Parathyroid adenoma (tissue), 2 donors: Measurements from ENCODE around the gene SLC41A3.
A peak's percentile ranks its signal among the peaks of the same experiment; 100 is the strongest.

ENCODE experiments used
- H2AFZ ChIP-seq: fragments of 300-600 bp; sonication (generic); one replicate; pipeline ENCODE4 v1.7.0; 2017; ENCODE audit warnings: antibody characterized with exemption, mild to moderate bottlenecking
- H3K27ac ChIP-seq: fragments of 300-600 bp; sonication (generic); one replicate; pipeline ENCODE4 v1.7.0; 2017
- H3K27me3 ChIP-seq: fragments of 300-600 bp; sonication (generic); one replicate; pipeline ENCODE4 v1.7.0; 2017; ENCODE audit warnings: low read length; ENCODE audit not compliant: control insufficient read depth, insufficient read depth
- H3K36me3 ChIP-seq: fragments of 300-600 bp; sonication (generic); one replicate; pipeline ENCODE4 v1.7.0; 2017; ENCODE audit warnings: low read length; ENCODE audit not compliant: control insufficient read depth, insufficient read depth
- H3K4me1 ChIP-seq: fragments of 300-600 bp; sonication (generic); one replicate; pipeline ENCODE4 v1.7.0; 2017; ENCODE audit warnings: control low read depth
- H3K4me2 ChIP-seq: fragments of 300-600 bp; sonication (generic); one replicate; pipeline ENCODE4 v1.7.0; 2017; ENCODE audit warnings: low read length
- H3K4me3 ChIP-seq: fragments of 300-600 bp; sonication (generic); one replicate; pipeline ENCODE4 v1.7.0; 2017; ENCODE audit warnings: low read depth, low read length
- H3K79me2 ChIP-seq: fragments of 300-600 bp; sonication (generic); one replicate; pipeline ENCODE4 v1.7.0; 2017; ENCODE audit warnings: control low read depth
- H3K9ac ChIP-seq: fragments of 300-600 bp; sonication (generic); one replicate; pipeline ENCODE4 v1.7.0; 2017; ENCODE audit warnings: mild to moderate bottlenecking
- H3K9me3 ChIP-seq: fragments of 300-600 bp; sonication (generic); one replicate; pipeline ENCODE4 v1.7.0; 2017; ENCODE audit warnings: low read length; ENCODE audit not compliant: control insufficient read depth
- TF ChIP-seq, protein P1 (sequence below): fragments of 300-600 bp; sonication (generic); IDR thresholded peaks from one replicate; pipeline ENCODE4 v1.7.0; 2017; ENCODE audit warnings: antibody characterized with exemption, mild to moderate bottlenecking
- donor health status: primary hyperparathyroidism.

SLC41A3 gene

DNA sequence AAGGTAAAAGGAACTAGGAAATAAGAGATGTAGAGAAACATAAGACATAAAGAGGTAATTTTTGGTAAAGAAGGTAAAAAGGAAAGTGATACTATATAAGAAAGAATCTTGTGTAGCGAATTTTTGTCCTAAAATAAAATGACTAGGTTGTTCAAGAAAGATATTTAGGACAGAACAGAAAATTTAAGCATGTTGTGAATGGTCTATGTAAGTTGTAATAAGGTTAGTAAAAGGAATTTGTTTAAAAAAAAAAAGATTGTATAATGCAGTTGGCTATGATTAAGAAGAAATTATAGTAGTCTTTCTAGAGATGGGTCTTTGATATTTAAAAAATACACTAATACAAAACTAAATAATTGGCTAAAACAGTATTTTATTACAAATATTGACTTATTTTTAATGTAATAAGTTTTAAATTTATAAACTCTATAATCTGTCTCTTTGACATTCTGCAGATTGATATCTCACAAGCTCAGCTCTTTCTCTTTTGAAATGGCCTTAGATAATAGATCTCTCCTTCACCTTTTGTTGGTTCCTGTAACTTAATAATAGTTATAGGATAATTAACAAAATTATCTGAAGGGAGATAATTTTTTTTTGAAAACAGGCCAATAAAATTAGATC lies 3.7 kb upstream of the SLC41A3 start:
- no peak overlapping the region for H3K4me2 ChIP-seq
- no peaks in the 10 kb centered on the region for H3K79me2 ChIP-seq
- H3K9ac ChIP-seq: no peak overlapping the region
- TF ChIP-seq, protein P1, sequence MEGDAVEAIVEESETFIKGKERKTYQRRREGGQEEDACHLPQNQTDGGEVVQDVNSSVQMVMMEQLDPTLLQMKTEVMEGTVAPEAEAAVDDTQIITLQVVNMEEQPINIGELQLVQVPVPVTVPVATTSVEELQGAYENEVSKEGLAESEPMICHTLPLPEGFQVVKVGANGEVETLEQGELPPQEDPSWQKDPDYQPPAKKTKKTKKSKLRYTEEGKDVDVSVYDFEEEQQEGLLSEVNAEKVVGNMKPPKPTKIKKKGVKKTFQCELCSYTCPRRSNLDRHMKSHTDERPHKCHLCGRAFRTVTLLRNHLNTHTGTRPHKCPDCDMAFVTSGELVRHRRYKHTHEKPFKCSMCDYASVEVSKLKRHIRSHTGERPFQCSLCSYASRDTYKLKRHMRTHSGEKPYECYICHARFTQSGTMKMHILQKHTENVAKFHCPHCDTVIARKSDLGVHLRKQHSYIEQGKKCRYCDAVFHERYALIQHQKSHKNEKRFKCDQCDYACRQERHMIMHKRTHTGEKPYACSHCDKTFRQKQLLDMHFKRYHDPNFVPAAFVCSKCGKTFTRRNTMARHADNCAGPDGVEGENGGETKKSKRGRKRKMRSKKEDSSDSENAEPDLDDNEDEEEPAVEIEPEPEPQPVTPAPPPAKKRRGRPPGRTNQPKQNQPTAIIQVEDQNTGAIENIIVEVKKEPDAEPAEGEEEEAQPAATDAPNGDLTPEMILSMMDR: no peak
- no peaks in the 10 kb centered on the region for H3K27me3 ChIP-seq
- no peaks in the 10 kb centered on the region for H3K9me3 ChIP-seq
- no peak overlapping the region for H3K27ac ChIP-seq
- no peak overlapping the region for H3K4me3 ChIP-seq
- H3K4me1 ChIP-seq: peaks cover 2% of the 10 kb centered on the region
- no peak overlapping the region for H2AFZ ChIP-seq
- no peaks in the 10 kb centered on the region for H3K36me3 ChIP-seq

DNA sequence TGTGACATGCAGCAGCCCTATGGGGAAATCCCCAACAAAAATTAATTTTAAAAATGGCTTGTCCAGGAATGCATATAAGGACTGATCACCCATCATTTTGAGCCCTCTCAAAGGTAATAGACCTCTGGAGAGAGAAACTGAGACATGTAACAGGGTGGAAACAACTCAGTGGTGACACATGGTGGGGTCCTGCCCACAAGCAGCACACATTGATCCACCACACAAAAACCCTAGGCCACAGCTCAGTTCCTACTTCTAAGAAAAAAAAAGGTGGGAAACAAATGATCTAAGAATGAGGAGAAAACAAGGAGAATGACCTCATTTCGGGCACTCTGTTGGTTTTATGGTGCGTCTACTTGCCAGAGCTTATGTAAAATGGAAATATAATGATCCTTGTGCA lies 1.9 kb upstream of the SLC41A3 start:
- Histone ChIP-seq H3K27ac (no peak overlapping the region), H3K4me3 (no peak overlapping the region), H3K9ac (no peak overlapping the region), H3K4me1 (peaks cover 2% of the 10 kb centered on the region), H2AFZ (no peak overlapping the region), H3K4me2 (no peak overlapping the region), H3K27me3 (no peaks in the 10 kb centered on the region), H3K36me3 (no peaks in the 10 kb centered on the region), H3K79me2 (no peaks in the 10 kb centered on the region), H3K9me3 (no peaks in the 10 kb centered on the region)
- TF ChIP-seq, protein P1: no peak

DNA sequence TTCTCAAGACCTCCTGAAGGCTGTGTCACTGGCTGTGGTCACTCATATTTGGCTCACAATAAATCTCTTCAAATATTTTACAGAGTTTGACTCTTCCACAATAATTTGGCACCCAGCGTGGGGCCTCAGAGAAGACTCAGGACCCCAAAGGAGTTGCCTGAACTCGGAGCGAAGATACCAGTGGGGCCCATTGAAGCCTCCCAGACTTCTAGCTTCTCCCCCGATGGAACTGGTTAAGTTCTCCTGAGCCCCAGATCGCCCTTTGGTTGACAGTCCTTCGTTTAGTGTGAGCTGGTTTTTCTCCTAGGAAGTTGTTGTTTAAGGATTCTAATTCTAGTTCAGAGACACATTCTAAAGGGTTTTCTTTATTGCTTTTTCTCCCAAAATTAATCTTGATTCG lies 1.4 kb upstream of the SLC41A3 start:
- Histone ChIP-seq H3K4me2 (no peak overlapping the region), H3K27ac (no peak overlapping the region), H3K9me3 (no peaks in the 10 kb centered on the region), H2AFZ (peak overlapping the region; percentile 89), H3K27me3 (no peaks in the 10 kb centered on the region), H3K36me3 (no peaks in the 10 kb centered on the region), H3K4me3 (no peak overlapping the region), H3K9ac (no peak overlapping the region), H3K79me2 (no peaks in the 10 kb centered on the region), H3K4me1 (peaks cover 2% of the 10 kb centered on the region)
- TF ChIP-seq, protein P1: no peak

DNA sequence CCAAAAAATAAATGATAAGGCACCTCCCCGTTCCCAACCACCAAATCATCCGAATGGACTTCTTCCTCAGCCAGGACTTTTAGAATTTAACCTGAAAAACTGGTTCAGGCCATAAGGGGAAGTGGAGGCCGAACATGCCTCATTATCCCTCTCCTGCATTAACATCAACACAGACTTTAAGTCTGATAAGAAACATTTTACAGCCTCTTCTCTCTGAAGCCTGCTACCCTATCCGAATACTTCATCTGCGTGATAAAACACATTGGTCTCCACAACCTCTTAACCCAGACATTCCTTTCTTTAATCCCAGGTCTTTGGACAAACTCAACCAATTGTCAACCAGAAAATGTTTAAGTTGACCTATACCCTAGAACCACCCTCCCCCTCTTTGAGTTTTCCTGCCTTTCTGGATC lies 850 bp upstream of the SLC41A3 start:
- TF ChIP-seq, protein P1: no peak
- Histone ChIP-seq H3K27ac (peak overlapping the region; percentile 72), H3K4me2 (peak overlapping the region; percentile 91), H3K4me1 (peaks cover 2% of the 10 kb centered on the region), H3K79me2 (no peaks in the 10 kb centered on the region), H3K27me3 (no peaks in the 10 kb centered on the region), H2AFZ (peak overlapping the region; percentile 89), H3K9ac (no peak overlapping the region), H3K36me3 (no peaks in the 10 kb centered on the region), H3K4me3 (peak overlapping the region; percentile 72), H3K9me3 (no peaks in the 10 kb centered on the region)

DNA sequence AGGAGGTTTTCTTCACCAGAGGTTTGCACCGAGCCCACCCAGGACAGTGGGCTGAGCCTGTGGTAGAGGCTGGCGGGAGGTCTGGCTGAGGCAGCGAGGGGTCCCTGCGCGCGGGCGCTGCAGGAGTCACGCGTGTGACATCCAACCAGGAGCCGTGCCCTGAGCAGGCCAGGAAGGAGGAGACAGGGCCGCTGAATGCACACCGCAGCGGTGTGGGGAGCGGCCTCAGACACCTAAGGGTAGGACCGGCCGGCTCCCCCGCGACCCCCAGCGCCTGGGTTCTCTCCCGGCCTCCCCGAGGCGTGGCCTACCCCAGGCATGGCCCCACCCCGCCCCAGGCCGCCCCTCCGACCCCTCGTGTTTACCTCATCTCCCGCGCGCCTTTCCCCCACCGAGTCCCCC lies 412 bp downstream of the SLC41A3 start:
- peaks cover 2% of the 10 kb centered on the region for H3K4me1 ChIP-seq
- peak overlapping the region; percentile 72 for H3K27ac ChIP-seq

More for the DNA sequence above, 412 bp downstream of the SLC41A3 start:
- H3K27me3 ChIP-seq: no peaks in the 10 kb centered on the region
- H3K36me3 ChIP-seq: no peaks in the 10 kb centered on the region
- TF ChIP-seq, protein P1: no peak
- H3K79me2 ChIP-seq: no peaks in the 10 kb centered on the region
- H3K9me3 ChIP-seq: no peaks in the 10 kb centered on the region
- peak overlapping the region; percentile 3 for H3K9ac ChIP-seq
- H3K4me3 ChIP-seq: peak overlapping the region; percentile 72
- peak overlapping the region; percentile 91 for H3K4me2 ChIP-seq
- H2AFZ ChIP-seq: peak overlapping the region; percentile 89
